GM18873 (cell line): ENCODE results near the gene DEPDC1B.
"Not testable (repeated sequence)": the region's sequence is repeated elsewhere in the genome, so short reads cannot be mapped to it uniquely, and the experiment has no call there.

Experiments used
- ATAC-seq: cut with Tn5 transposase; IDR thresholded peaks from one replicate; pipeline ENCODE4 v1.9.1; 2021; ENCODE audit warnings: mild to moderate bottlenecking, moderate library complexity, moderate number of reproducible peaks; ENCODE audit not compliant: unreplicated experiment, low FRiP score

The DEPDC1B gene, protein sequence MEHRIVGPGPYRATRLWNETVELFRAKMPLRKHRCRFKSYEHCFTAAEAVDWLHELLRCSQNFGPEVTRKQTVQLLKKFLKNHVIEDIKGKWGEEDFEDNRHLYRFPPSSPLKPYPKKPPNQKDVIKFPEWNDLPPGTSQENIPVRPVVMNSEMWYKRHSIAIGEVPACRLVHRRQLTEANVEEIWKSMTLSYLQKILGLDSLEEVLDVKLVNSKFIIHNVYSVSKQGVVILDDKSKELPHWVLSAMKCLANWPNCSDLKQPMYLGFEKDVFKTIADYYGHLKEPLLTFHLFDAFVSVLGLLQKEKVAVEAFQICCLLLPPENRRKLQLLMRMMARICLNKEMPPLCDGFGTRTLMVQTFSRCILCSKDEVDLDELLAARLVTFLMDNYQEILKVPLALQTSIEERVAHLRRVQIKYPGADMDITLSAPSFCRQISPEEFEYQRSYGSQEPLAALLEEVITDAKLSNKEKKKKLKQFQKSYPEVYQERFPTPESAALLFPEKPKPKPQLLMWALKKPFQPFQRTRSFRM

DNA sequence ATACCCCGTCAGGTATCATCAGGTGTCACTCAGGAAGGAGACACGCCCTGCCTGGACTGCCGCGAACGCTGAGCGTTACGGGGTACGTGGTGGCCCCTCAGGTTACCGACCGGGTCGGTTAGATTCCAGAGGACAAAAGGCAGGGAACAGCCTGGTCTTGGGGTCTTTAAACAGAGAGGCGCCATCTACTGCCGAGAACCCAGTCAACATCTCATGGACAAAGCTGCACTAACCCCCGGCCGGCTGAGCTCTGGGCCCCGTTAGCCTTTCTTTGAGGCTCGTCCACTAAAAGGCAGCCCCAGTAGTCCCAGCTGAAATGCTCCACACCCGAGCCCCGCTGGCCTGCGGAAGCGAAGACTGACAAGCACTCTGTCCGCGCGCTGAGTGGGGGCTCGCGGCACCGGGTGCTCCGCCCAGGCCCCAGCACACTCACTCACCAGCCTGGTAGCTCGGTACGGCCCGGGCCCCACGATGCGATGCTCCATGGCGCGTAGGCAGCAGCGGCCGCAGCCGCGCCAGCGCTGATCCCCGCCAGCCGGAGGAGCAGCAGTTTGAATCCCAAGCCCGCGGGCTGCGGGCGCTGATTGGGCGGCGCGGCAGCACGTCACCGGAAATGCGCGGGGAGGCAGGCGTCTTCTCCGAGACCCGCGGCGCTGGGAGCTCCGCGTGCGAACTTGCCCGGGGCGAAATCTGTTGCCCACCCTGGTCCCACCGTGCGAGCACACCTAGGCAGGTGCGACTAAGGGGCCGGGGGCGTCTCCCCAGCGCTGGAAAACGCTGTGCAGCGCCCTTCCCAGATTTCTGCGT is at the start of gene DEPDC1B:
Gene DEPDC1B (minus strand): TSS at position 558 of the 807 bp plus-strand sequence. CDS start 73 bp downstream, at position 485.
- peak; percentile 91 for ATAC-seq

DNA sequence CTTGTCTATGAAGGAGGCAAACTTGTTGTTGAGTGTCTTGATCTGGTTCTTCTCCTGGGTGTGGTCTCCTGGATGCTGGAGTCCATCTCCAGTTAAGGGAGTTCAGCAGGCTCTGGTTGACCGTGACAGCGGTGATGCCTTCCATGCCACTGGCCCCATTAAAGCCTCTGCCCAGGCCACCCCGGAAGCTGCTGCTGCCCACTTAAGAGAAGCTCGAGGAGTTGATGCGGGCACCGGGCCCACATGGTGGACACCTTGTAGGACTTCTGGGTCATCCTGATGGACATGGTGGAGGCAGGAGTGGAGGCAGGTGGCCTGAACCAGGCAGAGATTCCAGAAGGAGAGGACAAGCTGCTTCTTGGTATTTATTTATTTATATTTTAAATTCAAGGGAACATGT is 44.7 kb upstream of the DEPDC1B start:
- ATAC-seq = no peak

DNA sequence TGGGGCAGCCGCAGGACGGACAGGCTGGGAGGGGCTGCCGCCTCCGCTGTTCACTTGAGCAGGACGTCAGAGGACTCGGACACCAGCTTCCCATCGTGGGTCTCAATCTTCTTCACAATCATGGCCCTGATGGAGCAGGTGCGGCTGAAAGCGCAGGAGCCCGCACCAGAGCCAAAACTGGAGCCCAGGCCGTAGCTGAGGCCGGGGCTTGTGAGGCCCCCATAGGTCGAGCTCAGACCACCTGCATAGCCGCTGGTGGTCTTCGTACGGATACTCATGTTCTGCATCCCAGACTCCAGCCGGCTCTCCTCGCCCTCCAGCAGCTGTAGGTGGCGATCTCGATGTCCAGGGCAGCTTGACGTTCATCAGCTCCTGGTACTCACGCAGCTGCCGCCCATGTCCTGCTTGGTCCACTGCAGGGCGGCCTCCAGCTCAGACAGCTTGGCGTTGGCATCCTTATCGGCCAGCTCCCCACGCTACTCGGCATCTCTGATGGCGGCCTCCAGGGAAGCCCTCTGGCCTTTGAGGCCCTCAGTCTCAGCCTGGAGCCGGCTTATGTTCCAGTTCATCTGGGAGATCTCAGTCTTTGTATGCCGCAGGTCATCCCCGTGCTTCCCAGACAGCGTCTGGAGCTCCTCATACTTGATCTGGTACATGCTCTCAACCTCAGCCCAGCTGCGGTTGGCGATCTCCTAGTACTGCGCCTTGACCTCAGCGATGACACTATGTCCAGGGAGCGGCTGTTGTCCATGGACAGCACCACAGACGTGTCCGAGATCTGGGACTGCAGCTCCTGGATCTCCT is 43.7 kb upstream of the DEPDC1B start:
- ATAC-seq = no peak

DNA sequence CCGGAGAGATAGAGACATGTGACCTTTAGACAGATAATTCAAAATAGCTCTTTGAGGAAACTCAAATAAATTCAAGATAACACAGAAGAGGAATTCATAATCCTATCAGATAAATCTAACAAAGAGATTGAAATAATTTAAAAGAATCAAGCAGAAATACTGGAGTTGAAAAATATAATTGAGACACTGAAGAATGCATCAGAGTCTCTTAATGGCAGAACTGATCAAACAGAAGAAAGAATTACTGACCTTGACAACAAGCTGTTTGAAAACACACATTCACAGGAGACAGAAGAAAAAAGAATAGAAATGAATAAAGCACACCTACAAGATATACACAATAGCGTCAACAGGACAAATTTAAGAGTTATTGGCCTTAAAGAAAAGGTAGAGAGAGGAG is 40.4 kb upstream of the DEPDC1B start:
- ATAC-seq = no peak

GRCh38 chr5:60738933-60739332 is 39.0 kb upstream of the DEPDC1B start:
- no peak for ATAC-seq

DNA sequence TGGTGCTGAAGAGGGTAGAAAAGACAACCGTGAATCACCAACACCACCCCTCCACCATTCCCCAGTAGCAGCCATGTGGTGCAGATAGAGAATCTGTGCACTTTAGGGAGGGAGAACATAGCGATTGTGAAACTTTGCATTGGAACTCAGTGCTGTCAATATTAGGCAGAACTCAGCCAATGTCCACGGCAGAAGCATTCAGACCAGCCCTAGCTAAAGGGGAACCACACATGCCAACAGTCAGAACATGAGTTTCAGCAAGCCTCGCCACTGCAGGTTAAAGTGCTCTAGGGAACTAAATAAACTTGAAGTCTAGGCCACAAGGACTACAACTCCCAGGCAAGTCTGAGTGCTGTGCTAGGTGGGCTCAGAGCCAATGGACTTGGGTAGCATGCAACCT is 38.5 kb upstream of the DEPDC1B start:
- ATAC-seq = no peak

DNA sequence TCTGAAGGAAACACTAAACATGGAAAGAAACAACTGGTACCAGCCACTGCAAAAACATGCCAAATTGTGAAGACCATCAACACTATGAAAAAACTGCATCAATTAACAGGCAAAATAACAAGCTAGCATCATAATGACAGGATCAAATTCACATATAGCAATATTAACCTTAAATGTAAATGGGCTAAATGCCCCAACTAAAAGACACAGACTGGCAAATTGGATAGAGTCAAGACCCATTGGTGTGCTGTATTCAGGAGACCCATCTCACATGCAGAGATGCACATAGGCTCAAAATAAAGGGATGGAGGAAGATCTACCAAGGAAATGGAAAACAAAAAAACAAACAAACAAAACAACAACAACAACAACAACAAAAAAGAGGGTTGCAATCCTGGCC is 30.9 kb upstream of the DEPDC1B start:
- ATAC-seq = not testable (repeated sequence)

DNA sequence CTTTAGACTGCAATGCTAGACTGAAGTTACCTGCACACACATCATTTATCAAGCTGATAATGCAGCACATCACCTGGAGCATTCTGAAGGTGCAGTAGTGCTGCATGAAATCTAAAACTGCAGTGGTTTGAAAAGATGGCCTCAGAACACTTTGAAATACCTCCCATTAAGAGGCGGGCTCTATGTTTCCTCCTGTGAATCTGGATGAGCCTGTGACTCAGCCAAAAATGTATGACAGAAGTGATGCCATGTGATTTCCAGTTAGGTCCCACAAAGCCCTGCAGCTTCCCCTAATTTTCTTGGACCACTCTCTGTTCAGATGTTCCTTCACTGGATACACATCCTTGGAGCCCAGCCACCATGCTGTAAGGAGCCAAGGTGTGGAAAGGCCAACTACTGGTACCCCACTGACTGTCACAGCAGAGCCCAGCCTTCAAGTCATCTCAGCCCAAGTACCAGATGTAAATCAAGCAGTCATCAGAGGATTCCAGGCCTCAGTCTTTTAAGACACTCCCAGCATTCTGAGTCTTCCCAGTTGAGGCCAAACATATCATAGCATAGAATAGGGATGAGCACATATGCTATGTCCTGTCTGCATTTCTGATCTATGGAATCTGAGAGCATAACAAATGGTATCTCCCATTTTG is 27.2 kb upstream of the DEPDC1B start:
- no peak for ATAC-seq

- no peak for ATAC-seq
Measured at GRCh38 chr5:60724126-60724525, 24.2 kb upstream of the DEPDC1B start.

GRCh38 chr5:60722416-60722815 is 22.4 kb upstream of the DEPDC1B start:
- ATAC-seq = no peak

DNA sequence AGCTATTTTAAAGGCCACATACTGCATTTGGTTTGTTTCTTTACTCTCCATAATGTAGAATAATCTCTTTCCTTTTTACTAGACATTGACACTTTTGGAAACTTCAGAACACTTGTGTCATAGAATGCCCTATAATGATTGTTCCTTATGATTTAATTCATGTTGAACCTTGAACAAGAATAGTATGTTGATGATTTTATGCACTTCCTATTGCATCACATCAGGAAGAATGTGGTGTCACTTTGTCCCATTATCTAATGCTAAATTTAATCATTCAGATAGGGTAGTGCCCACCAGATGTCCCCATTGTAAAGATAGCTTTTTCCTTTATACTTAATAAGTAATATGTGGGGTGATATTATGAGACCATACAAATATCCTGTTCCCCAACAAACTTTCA is 19.4 kb upstream of the DEPDC1B start:
- no peak for ATAC-seq

- no peak for ATAC-seq
Measured at GRCh38 chr5:60718166-60718892, 18.4 kb upstream of the DEPDC1B start.

GRCh38 chr5:60715201-60715928 is 15.4 kb upstream of the DEPDC1B start:
- not testable (repeated sequence) for ATAC-seq

GRCh38 chr5:60712950-60713349 is 13.0 kb upstream of the DEPDC1B start:
- ATAC-seq = no peak

- not testable (repeated sequence) for ATAC-seq
Measured at GRCh38 chr5:60711892-60712291, 11.9 kb upstream of the DEPDC1B start.

- no peak for ATAC-seq
Measured at GRCh38 chr5:60710362-60710761, 10.4 kb upstream of the DEPDC1B start.

- ATAC-seq = no peak
Measured at GRCh38 chr5:60705144-60705543, 5.2 kb upstream of the DEPDC1B start.

- ATAC-seq = no peak
Measured at GRCh38 chr5:60703944-60704343, 4.0 kb upstream of the DEPDC1B start.
